Transverse colon (tissue), 3 donors: ENCODE results near the gene NECTIN1.

Source experiments
- EP300 ChIP-seq: sonication (generic); formaldehyde crosslinking; IDR thresholded peaks from one replicate; pipeline ENCODE4 v1.6.1; 2017; ENCODE audit warnings: antibody characterized with exemption, low read depth
- TF ChIP-seq, protein P1 (sequence below), 5 experiments: fragments of 200-600 bp in 3 of 5; fragments of 450-650 bp in 2 of 5; sonication (generic) in 3 of 5; IDR thresholded peaks; 1 replicate in 2 of 5; 2 replicates in 3 of 5; pipeline ENCODE4 v1.5.1; 2016 to 2017; ENCODE audit warnings: antibody characterized with exemption in 5 of 5, inconsistent platforms in 3 of 5, mild to moderate bottlenecking in 2 of 5, moderate library complexity in 1 of 5

DNA sequence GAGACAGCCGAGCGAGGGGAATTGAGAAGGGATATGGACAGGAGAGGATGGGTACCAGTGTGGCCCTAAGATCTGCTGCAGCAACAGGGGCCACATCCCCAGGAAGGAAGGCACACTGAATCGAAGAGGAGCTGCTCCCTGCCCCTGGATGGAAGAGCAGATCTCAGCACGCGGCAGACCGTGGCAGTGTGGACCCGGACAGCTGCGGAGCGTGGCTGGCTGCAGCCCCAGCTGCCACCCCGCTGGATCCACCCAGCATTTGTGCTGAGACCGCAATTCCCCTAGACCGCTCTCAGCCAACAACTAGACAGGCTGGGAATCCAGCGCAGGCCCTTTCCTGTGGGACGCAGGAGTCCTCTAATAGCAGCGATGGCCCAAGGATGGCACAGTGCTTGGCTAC is 94.7 kb downstream of the NECTIN1 start:
- TF ChIP-seq, protein P1, sequence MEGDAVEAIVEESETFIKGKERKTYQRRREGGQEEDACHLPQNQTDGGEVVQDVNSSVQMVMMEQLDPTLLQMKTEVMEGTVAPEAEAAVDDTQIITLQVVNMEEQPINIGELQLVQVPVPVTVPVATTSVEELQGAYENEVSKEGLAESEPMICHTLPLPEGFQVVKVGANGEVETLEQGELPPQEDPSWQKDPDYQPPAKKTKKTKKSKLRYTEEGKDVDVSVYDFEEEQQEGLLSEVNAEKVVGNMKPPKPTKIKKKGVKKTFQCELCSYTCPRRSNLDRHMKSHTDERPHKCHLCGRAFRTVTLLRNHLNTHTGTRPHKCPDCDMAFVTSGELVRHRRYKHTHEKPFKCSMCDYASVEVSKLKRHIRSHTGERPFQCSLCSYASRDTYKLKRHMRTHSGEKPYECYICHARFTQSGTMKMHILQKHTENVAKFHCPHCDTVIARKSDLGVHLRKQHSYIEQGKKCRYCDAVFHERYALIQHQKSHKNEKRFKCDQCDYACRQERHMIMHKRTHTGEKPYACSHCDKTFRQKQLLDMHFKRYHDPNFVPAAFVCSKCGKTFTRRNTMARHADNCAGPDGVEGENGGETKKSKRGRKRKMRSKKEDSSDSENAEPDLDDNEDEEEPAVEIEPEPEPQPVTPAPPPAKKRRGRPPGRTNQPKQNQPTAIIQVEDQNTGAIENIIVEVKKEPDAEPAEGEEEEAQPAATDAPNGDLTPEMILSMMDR (IDR thresholded peaks at IDR 0.05), result no peak
- TF ChIP-seq EP300, result no peak
